Measurements from ENCODE around the gene CREBL2.

CREBL2 gene

GRCh38 chr12:12626471-12626870 is 14.8 kb downstream of the CREBL2 start:
- no peak overlapping the region for H3K4me2 ChIP-seq (ENCODE audit: low read length)

GRCh38 chr12:12627308-12627827 is 15.7 kb downstream of the CREBL2 start:
- Histone ChIP-seq H4K20me1 (ENCODE audit: control insufficient read depth, insufficient read depth, low read depth, low read length) (no peaks in the 10 kb centered on the region), H3K27me3 (ENCODE audit: control insufficient read depth, low read length) (no peaks in the 10 kb centered on the region), H3K36me3 (ENCODE audit: control insufficient read depth, low read length) (no peaks in the 10 kb centered on the region), H3K79me2 (ENCODE audit: control insufficient read depth, low read length) (0 out of 2 replicates have a peak, but pooled peaks cover 4% of the 10 kb centered on the region), H3K9me3 (ENCODE audit: control insufficient read depth, insufficient read depth, low read length) (no peaks in the 10 kb centered on the region), H3K4me2 (ENCODE audit: low read length) (no peak overlapping the region), H3K27ac (ENCODE audit: low read depth, low read length) (no peak overlapping the region), H3F3A (ENCODE audit: control insufficient read depth, insufficient read depth) (no peaks in the 10 kb centered on the region), H3K9me2 (replicated peaks; ENCODE audit: control insufficient read depth, low read length) (no peaks in the 10 kb centered on the region), H3K4me1 (ENCODE audit: control insufficient read depth, low read length) (no peaks in the 10 kb centered on the region), H3K4me3 (ENCODE audit: low read length) (no peak overlapping the region)
- TF ChIP-seq EZH2phosphoT487 (IDR thresholded peaks at IDR 0.05; ENCODE audit: borderline replicate concordance, low read length), result no peak
- TF ChIP-seq CTCF (IDR thresholded peaks at IDR 0.05; ENCODE audit: low read depth, low read length, poor library complexity, severe bottlenecking), result no peak

More at GRCh38 chr12:12626471-12626870, 14.8 kb downstream of the CREBL2 start:
- Histone ChIP-seq H3K27ac (ENCODE audit: low read depth, low read length) (no peak overlapping the region), H3K9me2 (replicated peaks; ENCODE audit: control insufficient read depth, low read length) (no peaks in the 10 kb centered on the region), H3K27me3 (ENCODE audit: control insufficient read depth, low read length) (no peaks in the 10 kb centered on the region), H4K20me1 (ENCODE audit: control insufficient read depth, insufficient read depth, low read depth, low read length) (no peaks in the 10 kb centered on the region), H3K9me3 (ENCODE audit: control insufficient read depth, insufficient read depth, low read length) (no peaks in the 10 kb centered on the region), H3K79me2 (ENCODE audit: control insufficient read depth, low read length) (0 out of 2 replicates have a peak, but pooled peaks cover 4% of the 10 kb centered on the region), H3F3A (ENCODE audit: control insufficient read depth, insufficient read depth) (no peaks in the 10 kb centered on the region), H3K4me3 (ENCODE audit: low read length) (no peak overlapping the region), H3K4me1 (ENCODE audit: control insufficient read depth, low read length) (no peaks in the 10 kb centered on the region), H3K36me3 (ENCODE audit: control insufficient read depth, low read length) (no peaks in the 10 kb centered on the region)
- TF ChIP-seq EZH2phosphoT487 (IDR thresholded peaks at IDR 0.05; ENCODE audit: borderline replicate concordance, low read length), result no peak
- no peak for TF ChIP-seq CTCF (IDR thresholded peaks at IDR 0.05; ENCODE audit: low read depth, low read length, poor library complexity, severe bottlenecking)

- no peaks in the 10 kb centered on the region for H3K9me2 ChIP-seq (replicated peaks; ENCODE audit: control insufficient read depth, low read length)
- H3K4me2 ChIP-seq (ENCODE audit: low read length), result no peak overlapping the region
- TF ChIP-seq EZH2phosphoT487 (IDR thresholded peaks at IDR 0.05; ENCODE audit: borderline replicate concordance, low read length), result no peak
- no peak for TF ChIP-seq CTCF (IDR thresholded peaks at IDR 0.05; ENCODE audit: low read depth, low read length, poor library complexity, severe bottlenecking)
- H4K20me1 ChIP-seq (ENCODE audit: control insufficient read depth, insufficient read depth, low read depth, low read length), result no peaks in the 10 kb centered on the region
- no peaks in the 10 kb centered on the region for H3K4me1 ChIP-seq (ENCODE audit: control insufficient read depth, low read length)
- no peak overlapping the region for H3K27ac ChIP-seq (ENCODE audit: low read depth, low read length)
- 0 out of 2 replicates have a peak, but pooled peaks cover 4% of the 10 kb centered on the region for H3K79me2 ChIP-seq (ENCODE audit: control insufficient read depth, low read length)
- no peaks in the 10 kb centered on the region for H3K36me3 ChIP-seq (ENCODE audit: control insufficient read depth, low read length)
- no peaks in the 10 kb centered on the region for H3K27me3 ChIP-seq (ENCODE audit: control insufficient read depth, low read length)
- no peaks in the 10 kb centered on the region for H3F3A ChIP-seq (ENCODE audit: control insufficient read depth, insufficient read depth)
- H3K4me3 ChIP-seq (ENCODE audit: low read length), result no peak overlapping the region
- H3K9me3 ChIP-seq (ENCODE audit: control insufficient read depth, insufficient read depth, low read length), result no peaks in the 10 kb centered on the region
Measured at GRCh38 chr12:12628013-12628412, 16.3 kb downstream of the CREBL2 start.

Data from DOHH2 (cell line).